ENCODE measurements around the gene FLRT3. TPM values are rescaled to one million over a fixed set of nuclear protein-coding genes. Genes with fewer than 3 reads are reported as not detected.

The FLRT3 gene
- total RNA-seq, 3 donors from 2014 or later (not counting 1 experiment from before 2014, with no cell fraction given) = not detected

DNA sequence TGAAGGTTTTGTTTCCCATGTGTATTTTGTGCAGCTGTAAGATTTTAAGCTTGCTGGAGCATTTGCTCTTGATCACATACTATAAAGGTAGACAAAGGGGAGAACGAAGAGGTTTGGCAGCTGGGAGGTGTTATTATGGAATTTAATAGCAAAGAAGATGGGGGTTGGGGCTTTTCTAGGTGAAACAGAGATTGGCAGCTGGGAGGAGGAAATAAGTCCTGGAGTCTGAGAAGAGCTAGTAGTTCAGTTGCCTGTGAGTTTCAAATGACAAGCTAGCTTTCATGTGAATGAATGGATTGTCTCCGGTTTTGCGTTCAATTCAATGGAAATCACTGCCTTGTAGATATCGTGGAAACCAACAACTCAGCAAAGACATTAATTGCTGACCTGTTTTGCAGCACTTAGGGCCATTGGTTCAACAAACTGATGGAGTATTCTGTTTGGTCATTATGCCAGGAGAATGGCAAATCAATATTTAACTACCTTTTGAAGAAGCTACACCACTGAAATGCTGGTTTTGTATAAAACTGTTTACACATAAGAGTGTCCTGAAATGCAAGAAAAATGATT is 38.1 kb upstream of the FLRT3 start:
- no peak overlapping the region for H3K27ac Mint-ChIP-seq
- WGBS (ENCODE audit: insufficient coverage) = 82% methylated on average over 4 of the region's 4 CpGs
- Histone ChIP-seq H3K9me3 (ENCODE audit: control insufficient read depth, insufficient read depth, low read length) (no peaks in the 10 kb centered on the region), H3K4me1 (ENCODE audit: control insufficient read depth, insufficient read depth, low read length) (no peaks in the 10 kb centered on the region), H3K36me3 (ENCODE audit: control insufficient read depth, insufficient read depth, low read length) (no peaks in the 10 kb centered on the region), H3K27me3 (ENCODE audit: control insufficient read depth, insufficient read depth, low read length) (no peaks in the 10 kb centered on the region), H3K4me3 (ENCODE audit: low read length) (no peak overlapping the region), H3K27ac (ENCODE audit: low read length) (no peak overlapping the region)
- TF ChIP-seq, protein P1, sequence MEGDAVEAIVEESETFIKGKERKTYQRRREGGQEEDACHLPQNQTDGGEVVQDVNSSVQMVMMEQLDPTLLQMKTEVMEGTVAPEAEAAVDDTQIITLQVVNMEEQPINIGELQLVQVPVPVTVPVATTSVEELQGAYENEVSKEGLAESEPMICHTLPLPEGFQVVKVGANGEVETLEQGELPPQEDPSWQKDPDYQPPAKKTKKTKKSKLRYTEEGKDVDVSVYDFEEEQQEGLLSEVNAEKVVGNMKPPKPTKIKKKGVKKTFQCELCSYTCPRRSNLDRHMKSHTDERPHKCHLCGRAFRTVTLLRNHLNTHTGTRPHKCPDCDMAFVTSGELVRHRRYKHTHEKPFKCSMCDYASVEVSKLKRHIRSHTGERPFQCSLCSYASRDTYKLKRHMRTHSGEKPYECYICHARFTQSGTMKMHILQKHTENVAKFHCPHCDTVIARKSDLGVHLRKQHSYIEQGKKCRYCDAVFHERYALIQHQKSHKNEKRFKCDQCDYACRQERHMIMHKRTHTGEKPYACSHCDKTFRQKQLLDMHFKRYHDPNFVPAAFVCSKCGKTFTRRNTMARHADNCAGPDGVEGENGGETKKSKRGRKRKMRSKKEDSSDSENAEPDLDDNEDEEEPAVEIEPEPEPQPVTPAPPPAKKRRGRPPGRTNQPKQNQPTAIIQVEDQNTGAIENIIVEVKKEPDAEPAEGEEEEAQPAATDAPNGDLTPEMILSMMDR (IDR thresholded peaks at IDR 0.05) = no peak
- ATAC-seq (no peak), DNase-seq (no peak)
- H3K4me3 Mint-ChIP-seq = no peak overlapping the region
- intact Hi-C loops (cut with micrococcal nuclease) = no loop called here
- H3K9me3 Mint-ChIP-seq = peaks cover 4 to 10% of the 10 kb centered on the region in 2 donors
- H3K4me1 Mint-ChIP-seq = no peaks in the 10 kb centered on the region
- H3K27me3 Mint-ChIP-seq (ENCODE audit: low read depth in 2 of 2) = no peaks in the 10 kb centered on the region
- peaks cover 11% of the 10 kb centered on the region for H3K36me3 Mint-ChIP-seq

DNA sequence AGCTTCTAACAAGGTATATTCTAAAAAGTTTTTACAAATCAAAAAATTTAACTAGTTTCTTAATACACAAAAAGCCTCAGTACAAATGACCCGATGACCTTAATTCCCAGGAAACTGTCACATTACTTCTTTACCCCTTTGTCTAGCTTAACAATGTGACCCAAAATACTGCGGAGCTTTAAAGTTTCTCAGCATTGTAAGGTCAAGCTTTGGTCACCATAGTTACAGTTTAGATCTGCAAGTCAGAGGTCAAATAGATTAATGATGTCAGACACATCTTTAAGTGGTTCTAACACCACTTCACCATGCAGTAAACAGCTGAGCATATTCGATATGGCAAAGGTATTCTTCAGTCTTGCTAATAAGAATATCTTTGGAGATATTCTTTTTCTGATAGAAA is 36.8 kb upstream of the FLRT3 start:
- Mint-ChIP-seq H3K27me3 (ENCODE audit: low read depth in 2 of 2) (no peaks in the 10 kb centered on the region), H3K9me3 (peaks cover 2 to 10% of the 10 kb centered on the region in 2 donors), H3K27ac (no peak overlapping the region), H3K4me1 (no peaks in the 10 kb centered on the region), H3K36me3 (peaks cover 11% of the 10 kb centered on the region), H3K4me3 (no peak overlapping the region)
- no peak overlapping the region for H3K27ac ChIP-seq (ENCODE audit: low read length)
- intact Hi-C loops (cut with micrococcal nuclease) = no loop called here
- H3K4me3 ChIP-seq (ENCODE audit: low read length) = no peak overlapping the region
- no peaks in the 10 kb centered on the region for H3K27me3 ChIP-seq (ENCODE audit: control insufficient read depth, insufficient read depth, low read length)
- no peaks in the 10 kb centered on the region for H3K4me1 ChIP-seq (ENCODE audit: control insufficient read depth, insufficient read depth, low read length)
- no peak for DNase-seq
- 73% methylated on average over 3 of the region's 3 CpGs for WGBS (ENCODE audit: insufficient coverage)
- TF ChIP-seq, protein P1 (IDR thresholded peaks at IDR 0.05) = no peak
- no peak for ATAC-seq
- no peaks in the 10 kb centered on the region for H3K36me3 ChIP-seq (ENCODE audit: control insufficient read depth, insufficient read depth, low read length)
- no peaks in the 10 kb centered on the region for H3K9me3 ChIP-seq (ENCODE audit: control insufficient read depth, insufficient read depth, low read length)

DNA sequence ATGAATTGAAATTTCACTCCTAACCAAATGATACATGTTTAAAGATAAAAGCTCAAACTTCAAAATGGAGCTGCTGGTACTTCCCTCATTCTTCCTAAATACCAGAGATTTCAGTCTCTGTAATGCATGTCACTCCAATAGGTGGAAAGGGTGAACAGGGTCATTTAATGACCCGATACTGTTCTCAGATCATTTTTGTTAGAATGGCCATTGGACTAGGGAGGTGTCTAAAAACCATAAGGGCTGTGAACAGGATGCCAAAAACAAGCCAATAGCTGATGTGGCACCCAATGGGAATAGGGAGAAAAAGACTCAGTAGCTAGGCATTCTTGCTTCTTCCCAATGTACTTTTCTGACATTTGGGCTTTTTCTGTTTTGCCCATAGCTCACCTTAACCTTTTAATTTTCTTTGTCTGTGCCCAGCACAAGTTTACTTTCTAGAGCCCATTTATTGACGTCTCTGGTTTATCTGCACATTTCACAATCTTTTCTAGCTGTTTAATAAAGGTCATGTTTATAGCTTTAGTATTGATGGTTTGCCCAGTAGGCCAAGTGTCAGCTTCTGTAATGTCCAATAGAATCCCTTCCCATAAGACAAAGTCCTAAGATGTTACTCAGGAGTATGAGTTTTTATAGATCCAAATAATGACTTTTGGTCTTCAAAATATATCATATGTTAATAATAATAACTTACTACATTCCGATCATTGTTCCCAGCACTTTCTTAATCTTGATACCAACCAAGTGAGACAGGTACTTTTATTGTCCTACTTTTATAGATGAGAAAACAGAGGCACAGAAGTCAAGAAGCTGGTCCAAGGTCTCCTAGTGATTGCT is 24.3 kb upstream of the FLRT3 start:
- intact Hi-C loops (cut with micrococcal nuclease) = no loop called here
- H3K9me3 ChIP-seq (ENCODE audit: control insufficient read depth, insufficient read depth, low read length) = no peaks in the 10 kb centered on the region
- Mint-ChIP-seq H3K9me3 (peaks cover 7 to 23% of the 10 kb centered on the region in 2 donors), H3K4me1 (no peaks in the 10 kb centered on the region), H3K27me3 (ENCODE audit: low read depth in 2 of 2) (no peaks in the 10 kb centered on the region), H3K27ac (no peak overlapping the region), H3K4me3 (no peak overlapping the region), H3K36me3 (no peaks in the 10 kb centered on the region)
- H3K27ac ChIP-seq (ENCODE audit: low read length) = no peak overlapping the region
- WGBS (ENCODE audit: insufficient coverage) = 82% methylated on average over 1 of the region's 3 CpGs
- H3K36me3 ChIP-seq (ENCODE audit: control insufficient read depth, insufficient read depth, low read length) = no peaks in the 10 kb centered on the region
- ATAC-seq (no peak), DNase-seq (no peak)
- TF ChIP-seq, protein P1 (IDR thresholded peaks at IDR 0.05) = no peak
- no peaks in the 10 kb centered on the region for H3K27me3 ChIP-seq (ENCODE audit: control insufficient read depth, insufficient read depth, low read length)
- no peak overlapping the region for H3K4me3 ChIP-seq (ENCODE audit: low read length)
- H3K4me1 ChIP-seq (ENCODE audit: control insufficient read depth, insufficient read depth, low read length) = no peaks in the 10 kb centered on the region
